Activated T-cell treated with anti-CD3 and anti-CD28 coated beads, Interleukin-2, amount 50 U/mL, for 1 hour (primary cell): ENCODE measurements around the gene STMN3.
"Not testable (repeated sequence)": the region's sequence is repeated elsewhere in the genome, so short reads cannot be mapped to it uniquely, and the experiment has no call there.

Source experiments
- DNase-seq: peaks from one replicate; pipeline ENCODE4 v3.0.0-alpha.2; 2020

STMN3 gene

DNA sequence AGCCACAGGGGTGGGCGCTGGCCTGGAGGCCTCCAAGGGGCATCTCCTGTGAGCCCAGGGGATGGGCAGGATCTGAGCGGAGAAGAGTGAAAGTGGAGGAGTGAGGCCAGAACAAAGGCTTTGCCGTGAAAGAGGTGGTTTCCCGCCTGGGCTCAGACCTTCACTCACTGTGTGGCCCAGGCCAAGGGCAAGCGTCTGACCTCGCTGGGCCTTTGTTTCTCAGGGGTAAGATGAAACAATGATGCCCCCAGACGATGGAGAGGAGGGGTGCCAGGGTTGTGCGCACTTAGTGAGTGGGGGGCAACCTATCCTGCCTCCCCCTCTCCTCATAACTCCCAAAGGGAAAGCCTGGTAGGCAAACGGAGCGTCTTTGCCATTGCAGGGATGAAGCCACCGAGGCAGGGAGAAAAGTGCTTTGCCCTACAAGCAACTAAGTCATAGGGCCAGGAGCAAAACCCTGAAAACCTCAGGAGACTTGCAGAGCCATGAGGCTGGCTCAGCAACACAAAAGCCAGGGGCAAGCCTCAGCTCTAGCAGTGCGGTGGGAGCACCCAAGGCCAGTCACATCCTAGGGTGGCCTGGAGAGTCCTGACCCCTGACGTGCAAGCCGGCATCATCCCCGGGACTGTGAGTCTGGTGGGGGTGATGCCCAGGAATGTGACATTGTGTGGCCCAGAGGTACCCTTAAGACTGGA lies 897 bp upstream of the STMN3 start:
- no peak for DNase-seq

- peak; percentile 67 for DNase-seq
These were observed 838 bp downstream of the STMN3 start for GRCh38 chr20:63652192-63652980.

DNA sequence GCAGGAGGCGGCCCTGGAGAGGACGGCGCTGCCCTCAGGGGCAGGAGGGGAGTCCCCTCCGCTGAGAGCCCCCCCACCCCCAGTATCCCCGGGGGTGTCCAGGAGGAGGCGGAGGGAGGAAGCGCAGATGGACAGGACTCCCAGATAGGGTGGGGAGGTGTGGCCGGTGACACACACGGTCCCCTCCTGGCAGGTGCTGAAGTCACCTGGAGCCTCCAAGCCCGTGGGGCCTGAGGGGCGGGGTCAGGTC lies 1.4 kb downstream of the STMN3 start:
- DNase-seq: no peak

- not testable (repeated sequence) for DNase-seq
These were observed 2.7 kb downstream of the STMN3 start for GRCh38 chr20:63650486-63650885.

DNA sequence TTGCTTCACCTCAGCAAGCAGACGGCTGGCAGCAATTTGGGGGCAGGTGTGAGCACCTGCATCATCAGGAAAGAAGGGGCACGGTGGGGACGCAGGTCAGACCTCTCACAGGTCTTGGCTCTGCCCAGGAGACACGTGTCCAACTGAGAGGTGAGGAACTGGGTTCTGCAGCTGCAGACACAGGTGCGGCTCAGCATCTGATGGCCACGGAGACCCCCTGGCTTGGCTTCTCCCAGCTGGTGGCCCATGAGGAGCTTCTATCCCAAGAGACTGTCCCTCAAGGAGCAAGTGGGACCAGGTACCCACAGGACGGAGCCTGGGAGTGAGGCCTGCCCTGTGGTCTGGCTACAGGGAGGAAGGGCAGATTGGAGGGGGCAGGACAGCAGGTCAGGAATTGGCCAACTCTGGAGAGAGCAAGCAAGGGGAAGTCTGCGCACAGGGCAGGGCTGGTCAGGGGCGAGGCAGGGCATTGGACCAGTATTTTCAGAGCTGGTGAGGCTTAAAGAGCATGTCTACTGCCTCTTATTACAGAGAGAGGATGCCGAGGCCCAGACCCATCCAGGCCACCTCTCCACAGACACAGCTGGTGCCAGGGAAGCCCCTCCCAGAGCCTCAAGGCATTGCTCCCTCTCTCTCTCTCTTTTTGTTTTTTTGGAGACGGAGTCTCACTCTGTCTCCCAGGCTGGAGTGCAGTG lies 4.2 kb downstream of the STMN3 start:
- DNase-seq: no peak

DNA sequence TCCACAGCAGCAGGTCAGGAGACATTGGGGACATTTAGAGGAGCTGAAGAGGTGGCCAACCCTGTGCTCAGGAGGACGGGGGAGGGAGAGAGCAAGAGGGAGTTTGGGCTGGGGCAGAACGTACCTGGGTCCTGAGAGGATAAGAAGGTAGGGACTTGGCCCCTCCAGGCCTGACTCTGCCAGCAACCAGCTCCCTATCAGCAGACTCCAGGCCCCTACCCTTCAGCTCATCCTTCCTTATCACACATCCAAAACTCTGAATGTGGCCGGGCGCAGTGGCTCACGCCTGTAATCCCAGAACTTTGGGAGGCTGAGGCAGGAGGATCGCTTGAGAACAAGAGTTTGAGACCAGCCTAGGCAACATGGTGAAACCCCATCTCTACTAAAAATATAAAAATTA lies 5.0 kb downstream of the STMN3 start:
- DNase-seq: no peak

DNA sequence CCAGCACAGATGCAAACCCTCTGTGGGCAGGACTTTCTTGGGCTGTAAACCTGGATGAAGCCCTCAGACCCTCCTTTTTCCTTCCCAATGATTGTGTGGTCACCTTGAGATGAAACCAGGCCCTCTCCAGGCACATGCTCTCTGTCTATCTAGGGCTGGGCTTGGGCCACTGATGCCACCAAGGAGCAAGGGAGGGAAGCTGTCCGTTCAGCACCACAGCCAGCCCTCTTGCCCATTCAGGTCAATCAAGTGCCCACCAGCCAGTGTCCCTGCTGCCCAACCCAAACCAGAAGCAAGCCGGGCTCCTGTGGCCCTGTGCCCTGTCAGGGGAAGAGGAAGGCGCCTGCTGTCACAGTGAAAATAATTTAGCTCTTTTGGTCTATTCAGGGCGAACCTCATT lies 8.0 kb downstream of the STMN3 start:
- no peak for DNase-seq

DNA sequence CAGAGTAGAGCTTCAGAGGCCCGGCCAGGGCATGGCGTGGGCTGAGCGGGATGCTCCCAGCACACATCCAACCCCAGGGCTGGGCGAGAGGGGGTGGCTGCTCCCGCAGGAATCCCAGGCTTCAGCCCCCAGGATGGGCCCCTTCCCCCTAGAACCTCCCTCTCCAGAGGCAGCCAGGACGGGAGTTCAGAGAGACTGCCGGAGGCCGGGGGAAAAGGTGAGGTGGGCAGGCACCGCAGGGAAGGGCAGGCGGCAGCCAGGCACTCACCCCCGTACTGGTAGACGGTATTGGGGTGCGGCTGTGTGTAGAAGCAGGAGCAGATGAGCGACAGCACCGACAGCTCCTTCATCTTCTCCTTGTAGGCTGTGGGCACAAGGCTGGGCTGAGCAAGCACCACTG lies 9.3 kb downstream of the STMN3 start:
- DNase-seq: no peak

DNA sequence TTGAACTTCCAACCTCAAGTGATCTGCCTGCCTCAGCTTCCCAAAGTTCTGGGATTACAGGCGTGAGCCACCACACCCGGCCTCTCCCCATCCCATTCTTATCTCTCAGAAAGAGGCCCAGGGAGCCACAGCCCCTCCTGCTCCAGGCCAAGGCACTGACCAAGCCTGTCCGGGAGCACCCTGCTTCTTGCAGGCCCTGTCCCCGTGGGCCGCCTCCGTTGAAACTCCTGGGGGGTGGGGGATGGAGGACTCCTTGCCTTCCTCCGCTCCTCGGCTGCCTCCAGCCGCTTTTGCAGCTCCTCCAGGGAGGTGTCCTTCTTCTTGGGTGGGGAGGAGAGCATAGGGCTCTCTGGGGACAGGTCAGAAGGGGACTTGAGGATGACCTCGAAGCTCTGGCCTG lies 9.7 kb downstream of the STMN3 start:
- no peak for DNase-seq

- no peak for DNase-seq
These were observed 10.5 kb downstream of the STMN3 start for GRCh38 chr20:63642527-63643247.

GRCh38 chr20:63641792-63642523 lies 11.3 kb downstream of the STMN3 start:
- DNase-seq: peak; percentile 97

DNA sequence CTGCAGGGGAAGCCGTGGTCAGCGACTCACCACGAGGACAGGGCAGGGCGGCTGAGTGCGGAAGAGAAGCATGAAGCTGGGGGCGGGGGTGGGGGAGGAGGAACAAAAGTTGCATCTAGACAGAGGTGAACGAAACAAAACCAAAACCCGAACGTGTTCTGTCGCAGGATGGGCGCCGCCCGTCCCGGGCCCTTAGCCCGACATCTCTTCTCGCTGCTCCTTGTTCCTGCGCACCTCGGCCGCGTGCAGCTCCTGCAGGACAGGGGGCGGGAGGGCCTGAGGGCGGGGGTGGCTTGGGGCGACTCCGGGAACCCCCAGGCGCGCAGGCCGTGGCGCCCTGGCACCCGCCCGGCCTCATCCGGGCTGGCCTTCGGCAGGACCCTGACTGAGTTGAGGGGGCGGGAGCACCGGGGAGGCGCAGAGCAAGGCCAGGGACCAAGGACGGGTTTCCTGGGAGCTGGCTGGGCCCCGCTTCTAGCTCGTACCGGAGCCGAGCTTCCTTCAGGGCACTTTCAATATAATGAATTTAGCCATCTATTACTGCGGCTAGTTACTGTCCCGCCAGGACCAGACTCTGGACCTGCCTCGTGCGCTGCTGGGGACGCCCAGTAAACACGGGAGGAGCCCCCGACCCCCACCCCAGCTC lies 12.0 kb downstream of the STMN3 start:
- peak; percentile 69 for DNase-seq

GRCh38 chr20:63640686-63641085 lies 12.5 kb downstream of the STMN3 start:
- peak; percentile 47 for DNase-seq

GRCh38 chr20:63640086-63640485 lies 13.1 kb downstream of the STMN3 start:
- DNase-seq: peak; percentile 42

DNA sequence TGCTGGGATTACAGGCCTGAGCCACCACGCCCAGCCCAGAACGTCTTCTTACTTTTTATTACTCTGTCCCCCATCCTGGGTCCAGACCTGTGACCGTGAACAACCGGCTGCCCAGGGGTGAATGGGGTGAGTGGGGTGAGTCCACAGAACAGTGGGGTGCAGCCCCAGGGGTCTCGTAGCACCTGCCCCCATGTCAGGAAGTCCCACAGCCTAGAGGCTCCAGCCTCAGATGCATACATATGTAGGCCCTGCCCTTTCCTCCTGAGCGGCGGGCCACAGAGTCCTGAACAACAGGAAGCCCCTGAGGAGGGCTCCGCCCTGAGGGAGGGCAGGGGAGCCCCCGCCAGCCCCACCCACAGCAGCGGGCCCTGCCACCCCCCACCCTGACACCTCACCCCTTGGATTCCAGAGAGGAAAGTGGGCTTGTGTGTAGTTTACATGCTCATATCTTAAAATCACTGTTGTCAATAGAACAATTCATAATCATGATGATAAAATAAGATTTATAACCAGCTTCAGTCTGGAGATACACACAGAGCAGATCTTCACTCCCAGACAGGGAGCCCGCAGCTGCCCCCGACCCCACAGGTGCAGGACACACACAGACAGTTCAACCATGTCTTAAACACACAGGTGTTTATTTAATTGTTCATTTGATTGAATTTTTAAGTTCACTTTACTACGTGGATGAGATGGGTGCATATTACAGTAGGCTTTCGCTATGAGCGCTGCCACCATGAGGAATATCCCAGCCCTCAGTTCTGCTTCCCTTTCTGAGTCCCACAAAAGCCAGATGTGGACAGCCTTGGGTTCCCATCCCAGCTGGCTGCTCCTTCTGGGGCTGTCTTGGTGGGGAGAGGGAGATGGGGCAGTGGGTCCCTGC lies 13.9 kb downstream of the STMN3 start:
- DNase-seq: peak; percentile 82

DNA sequence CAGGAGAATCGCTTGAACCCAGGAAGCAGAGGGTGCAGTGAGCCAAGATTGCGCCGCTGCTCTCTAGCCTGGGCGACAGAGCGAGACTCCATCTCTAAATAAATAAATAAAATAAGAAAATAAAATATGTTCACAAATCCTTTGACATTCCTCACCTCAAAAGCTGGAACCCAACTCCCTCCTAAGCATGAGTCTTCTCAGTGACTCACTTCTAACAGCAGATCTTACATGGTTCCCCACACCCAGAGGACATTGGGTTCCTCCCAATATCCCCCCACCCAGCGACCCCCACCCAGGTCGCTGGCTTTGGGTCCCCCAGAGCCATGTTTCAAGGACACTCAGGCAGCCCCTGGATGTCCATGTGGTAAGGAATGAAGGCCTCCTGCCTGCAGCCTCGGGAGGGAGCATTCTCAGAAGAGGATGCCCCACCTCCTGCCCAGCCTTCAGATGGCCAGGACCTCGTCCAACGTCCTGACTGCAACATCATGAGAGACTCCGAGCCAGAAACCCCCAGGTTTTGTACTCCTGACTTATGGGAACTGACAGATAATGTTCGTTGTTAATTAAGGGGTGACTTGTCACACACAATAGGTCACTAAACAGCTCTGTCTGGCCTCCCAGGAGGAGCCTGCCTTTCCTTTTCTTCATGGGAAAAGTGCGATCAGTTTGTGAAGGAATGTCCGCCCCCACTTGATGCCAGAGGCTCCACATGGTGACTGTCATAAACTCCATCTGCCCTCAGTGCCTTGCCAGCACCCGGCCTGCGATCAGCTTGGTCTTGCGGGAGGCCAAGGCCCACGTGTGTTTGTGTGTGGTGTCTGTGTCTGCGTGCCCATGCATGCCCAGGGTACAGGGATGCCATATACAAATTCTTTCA lies 16.2 kb downstream of the STMN3 start:
- no peak for DNase-seq

DNA sequence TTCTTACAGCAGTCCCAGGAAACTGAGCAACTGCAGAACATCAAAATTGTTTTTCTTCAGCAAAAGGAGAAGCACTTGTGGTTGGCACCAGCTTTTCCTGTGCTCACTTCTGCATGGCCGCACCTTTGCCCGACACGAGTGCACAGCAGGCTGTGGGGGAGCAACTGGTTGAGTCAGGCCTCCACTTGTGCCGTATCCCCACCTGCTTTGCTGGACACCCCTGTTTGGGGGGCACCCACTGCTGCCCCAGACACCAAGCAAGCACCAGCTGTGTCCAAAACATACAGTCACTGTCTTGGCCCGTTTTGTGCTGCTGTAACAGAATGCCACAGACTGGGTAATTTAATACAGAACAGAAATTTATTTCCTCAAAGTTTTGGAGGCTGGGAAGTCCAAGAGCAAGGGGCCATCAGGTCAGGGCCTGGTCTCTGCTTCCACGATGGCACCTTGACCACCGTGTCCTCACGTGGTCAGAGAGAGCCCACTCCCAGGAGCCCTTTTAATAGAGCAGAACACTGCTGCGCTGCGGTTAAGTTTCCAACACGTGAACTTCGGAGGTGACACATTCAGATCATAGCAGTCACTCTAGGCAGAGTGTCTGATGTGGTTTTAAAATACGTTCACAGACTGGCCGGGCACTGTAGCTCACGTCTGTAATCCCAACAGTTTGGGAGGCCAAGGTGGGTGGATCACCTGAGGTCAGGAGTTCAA lies 17.6 kb downstream of the STMN3 start:
- peak; percentile 77 for DNase-seq

GRCh38 chr20:63633732-63634131 lies 19.5 kb downstream of the STMN3 start:
- DNase-seq: no peak

DNA sequence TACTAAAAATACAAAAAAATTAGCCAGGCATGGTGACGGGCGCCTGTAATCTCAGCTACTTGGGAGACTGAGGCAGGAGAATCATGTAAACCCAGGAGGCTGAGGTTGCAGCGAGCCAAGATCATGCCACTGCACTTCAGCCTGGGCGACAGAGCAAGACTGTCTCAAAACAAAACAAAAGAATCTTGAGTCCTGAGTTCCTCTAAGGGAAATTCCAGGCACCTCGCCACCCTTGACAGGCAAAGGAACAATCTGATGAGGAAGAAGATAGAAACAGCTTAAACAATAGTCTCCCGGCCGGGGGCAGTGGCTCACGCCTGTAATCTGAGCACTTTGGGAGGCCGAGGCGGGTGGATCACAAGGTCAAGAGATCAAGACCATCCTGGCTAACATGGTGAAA lies 21.8 kb downstream of the STMN3 start:
- DNase-seq: not testable (repeated sequence)
